Body of pancreas (tissue), 4 donors: ENCODE data around the gene GLIS2.

Experiments
- POLR2A ChIP-seq, 3 donors: fragments of 450-650 bp; IDR thresholded peaks; one replicate each; pipeline ENCODE4 v1.6.1; 2016; ENCODE audit warnings: antibody characterized with exemption in 3 of 3, mild to moderate bottlenecking in 2 of 3
- TF ChIP-seq, protein P1 (sequence below), 7 experiments: fragments of 450-650 bp in 4 of 7; fragments of 200-600 bp in 3 of 7; sonication (generic) in 3 of 7; IDR thresholded peaks; one replicate each; pipeline ENCODE4 v1.5.1; 2016 to 2019; ENCODE audit warnings: antibody characterized with exemption in 7 of 7

DNA sequence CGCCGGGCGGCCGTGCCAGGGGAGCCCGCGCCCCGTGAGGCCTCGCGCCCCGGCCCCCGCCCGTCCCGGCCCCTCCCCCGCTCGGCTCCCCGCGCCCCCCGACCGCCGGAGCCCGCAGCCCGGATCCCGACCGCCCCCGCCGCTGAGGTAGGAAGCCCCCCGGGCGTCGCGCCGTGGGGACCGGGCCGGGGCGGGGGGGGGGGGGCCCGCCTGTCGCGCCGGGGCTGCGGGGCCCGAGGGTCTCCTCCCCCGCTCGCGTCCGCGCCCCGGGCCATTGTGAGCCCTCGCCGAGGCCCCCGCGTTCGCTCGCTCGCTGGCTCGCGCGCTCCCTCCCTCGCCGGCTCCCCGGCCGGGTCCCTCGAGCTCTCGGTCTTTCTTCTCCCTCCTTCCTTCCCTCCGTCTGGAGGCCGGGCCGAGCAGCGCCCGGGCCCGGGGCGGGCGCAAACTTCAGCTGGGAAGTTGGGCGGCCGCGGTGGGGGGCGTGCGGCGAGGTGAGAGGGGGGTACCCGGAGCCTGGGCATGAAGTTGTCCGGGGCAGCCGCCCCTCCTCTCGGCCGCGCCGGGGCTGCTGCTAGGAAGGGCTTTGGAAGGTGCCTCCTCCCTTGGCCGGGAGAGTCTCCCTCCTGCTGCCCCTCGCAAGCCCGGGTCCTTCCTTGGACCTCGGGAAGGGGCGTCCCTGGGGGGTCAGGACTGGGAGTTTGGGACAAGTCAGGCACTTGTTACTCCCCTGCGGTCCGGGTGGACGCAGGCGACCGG is 419 bp downstream of the GLIS2 start:
- TF ChIP-seq, protein P1, sequence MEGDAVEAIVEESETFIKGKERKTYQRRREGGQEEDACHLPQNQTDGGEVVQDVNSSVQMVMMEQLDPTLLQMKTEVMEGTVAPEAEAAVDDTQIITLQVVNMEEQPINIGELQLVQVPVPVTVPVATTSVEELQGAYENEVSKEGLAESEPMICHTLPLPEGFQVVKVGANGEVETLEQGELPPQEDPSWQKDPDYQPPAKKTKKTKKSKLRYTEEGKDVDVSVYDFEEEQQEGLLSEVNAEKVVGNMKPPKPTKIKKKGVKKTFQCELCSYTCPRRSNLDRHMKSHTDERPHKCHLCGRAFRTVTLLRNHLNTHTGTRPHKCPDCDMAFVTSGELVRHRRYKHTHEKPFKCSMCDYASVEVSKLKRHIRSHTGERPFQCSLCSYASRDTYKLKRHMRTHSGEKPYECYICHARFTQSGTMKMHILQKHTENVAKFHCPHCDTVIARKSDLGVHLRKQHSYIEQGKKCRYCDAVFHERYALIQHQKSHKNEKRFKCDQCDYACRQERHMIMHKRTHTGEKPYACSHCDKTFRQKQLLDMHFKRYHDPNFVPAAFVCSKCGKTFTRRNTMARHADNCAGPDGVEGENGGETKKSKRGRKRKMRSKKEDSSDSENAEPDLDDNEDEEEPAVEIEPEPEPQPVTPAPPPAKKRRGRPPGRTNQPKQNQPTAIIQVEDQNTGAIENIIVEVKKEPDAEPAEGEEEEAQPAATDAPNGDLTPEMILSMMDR (IDR thresholded peaks at IDR 0.05), result no peak
- no peak for TF ChIP-seq POLR2A (IDR thresholded peaks at IDR 0.05)
